Putamen (tissue), 1 donor: ENCODE results near the gene ACER2.
"Not testable (repeated sequence)": the region's sequence is repeated elsewhere in the genome, so short reads cannot be mapped to it uniquely, and the experiment has no call there.

Experiments used
- DNase-seq: peaks from one replicate; pipeline ENCODE4 v3.0.0-alpha.2; 2016; ENCODE audit warnings: low spot score

Gene ACER2

DNA sequence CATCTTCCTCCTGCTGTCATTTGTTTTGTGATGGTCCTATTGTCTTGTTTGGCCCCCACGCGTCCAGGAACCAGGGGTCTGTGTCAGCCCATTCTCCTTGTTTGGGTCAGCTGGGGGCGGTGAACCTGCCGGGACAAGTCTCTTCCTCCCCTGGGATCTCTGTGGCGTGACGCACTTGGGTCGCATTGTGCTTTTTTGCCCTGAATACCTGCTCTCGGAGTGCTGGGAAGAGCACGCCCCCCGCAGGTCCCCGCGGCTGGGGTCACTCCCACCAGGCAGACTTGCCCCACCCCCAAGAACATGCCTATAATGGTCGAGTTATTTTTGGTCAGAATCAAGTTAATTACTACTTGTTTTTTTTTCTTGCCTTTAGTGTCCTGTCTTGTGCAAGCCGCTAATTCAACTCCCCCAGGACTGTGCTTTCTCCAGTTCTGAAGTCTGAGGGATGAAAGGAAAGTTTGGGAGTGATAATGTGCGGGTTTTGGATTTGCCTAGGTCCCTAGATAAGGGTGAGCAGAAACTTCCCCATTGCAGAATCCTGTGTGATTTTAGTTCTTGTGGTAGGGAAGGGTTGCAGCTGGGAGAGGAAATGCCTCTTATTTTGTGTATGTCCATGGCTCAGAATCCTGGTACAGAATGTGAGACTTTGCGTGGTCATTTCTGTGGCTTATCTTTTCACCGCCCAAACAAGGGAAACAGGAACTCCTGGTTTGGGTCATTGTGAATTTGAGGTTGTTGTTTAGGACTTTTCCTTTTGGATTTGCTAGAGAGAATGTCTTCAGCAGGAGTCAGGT lies 789 bp downstream of the ACER2 start:
- no peak for DNase-seq

DNA sequence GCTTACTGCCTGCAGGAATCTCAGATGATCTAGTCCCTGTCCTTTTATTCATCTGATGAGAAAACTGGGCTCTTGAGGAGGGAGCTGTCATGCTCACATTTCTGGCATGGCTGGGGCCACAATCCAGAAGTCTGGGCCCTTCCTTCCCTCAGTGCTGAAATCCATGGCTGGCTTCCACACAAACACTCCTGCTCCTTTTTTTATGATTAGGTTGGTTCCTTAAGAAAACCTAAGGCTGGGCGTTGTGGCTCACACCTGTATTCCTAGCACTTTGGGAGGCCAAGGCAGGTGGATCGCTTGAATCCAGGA lies 1.3 kb downstream of the ACER2 start:
- no peak for DNase-seq

DNA sequence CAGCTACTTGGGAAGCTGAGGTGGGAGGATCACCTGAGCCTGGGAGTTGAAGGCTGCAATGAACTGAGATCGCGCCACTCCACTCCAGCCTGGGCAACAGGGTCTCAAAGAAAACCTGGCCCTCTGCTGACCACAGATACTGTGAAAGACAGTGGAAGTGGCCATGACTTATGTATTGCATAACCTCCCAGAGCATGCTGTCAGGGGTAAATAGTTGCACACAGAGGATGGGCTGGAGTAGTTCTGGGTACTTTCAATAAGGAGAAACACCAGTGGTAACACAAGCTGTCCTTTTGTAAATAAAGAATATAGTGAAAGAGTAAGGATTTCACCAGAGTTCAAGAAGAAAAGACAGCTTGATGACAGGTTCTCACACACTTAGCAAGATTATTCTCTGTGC lies 1.8 kb downstream of the ACER2 start:
- DNase-seq: no peak

DNA sequence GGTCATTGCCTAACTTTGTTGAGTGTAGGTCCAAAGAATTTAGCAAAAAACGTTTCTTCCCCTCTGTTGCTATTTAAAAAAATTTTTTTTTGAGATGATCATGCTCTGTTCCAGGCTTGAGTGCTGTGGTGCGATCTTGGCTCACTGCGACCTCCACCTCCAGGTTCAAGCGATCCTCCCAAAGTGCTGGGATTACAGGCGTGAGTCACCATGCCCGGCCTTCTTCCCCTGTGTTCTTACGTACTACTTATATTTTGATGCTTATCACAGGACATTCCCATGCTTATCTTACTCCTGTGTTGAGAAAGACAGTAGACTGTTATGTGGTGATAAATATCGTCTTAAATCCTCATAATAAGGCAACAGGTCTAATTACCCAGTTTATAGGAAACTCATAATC lies 2.5 kb downstream of the ACER2 start:
- no peak for DNase-seq

DNA sequence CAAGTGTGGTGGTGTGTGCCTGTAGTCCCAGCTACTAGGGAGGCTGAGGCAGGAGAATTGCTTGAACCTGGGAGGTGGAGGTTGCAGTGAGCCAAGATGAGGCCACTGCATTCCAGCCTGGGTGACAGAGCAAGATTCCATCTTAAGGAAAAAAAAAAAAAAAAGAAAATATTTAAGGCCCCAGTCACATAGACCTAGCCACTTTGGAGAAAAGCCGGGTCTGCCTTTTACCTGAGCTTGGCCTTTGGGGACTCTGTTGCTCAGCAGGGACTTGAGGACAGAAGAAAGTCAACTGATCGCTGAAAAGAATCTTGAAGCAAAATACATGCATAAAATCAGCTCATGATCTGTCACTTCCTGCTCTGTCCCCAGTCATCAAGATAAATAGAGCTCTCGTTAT lies 4.6 kb downstream of the ACER2 start:
- DNase-seq: not testable (repeated sequence)

DNA sequence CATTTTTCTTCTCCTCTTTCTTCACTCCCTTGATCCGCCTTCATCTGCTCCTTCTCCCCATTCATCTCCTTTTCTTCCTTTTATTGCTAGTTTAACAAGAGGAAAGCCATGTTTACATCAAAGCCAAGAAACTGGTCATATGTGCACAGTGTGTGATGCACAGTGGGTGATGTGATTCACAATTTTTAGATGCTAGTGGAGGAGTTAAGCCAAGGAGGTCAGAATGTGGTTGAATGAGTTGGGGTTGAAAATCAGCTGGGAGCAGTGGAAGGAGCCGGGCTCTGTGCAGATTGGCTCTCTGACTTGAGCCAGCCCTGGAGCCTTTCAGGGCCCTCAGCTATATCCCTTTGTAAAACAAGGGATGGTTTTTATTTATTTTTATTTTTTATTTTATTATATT lies 7.3 kb downstream of the ACER2 start:
- no peak for DNase-seq

DNA sequence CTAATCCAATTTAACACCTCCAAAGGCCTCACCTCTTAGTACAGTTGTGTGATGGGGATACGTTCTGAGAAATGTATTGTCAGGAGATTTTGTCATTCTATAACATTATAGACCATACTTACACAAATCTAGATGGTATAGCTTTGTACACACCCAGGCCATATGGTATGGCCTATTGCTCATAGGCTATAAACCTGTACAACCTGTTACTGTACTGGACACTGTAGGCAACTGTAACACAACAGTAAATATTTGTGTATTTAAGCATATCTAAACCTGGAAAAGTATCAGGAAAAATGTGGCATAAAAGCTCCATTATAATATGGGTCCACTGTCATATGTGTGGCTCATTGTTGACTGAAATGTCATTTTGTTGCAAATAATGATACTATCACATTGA lies 12.1 kb downstream of the ACER2 start:
- DNase-seq: no peak

DNA sequence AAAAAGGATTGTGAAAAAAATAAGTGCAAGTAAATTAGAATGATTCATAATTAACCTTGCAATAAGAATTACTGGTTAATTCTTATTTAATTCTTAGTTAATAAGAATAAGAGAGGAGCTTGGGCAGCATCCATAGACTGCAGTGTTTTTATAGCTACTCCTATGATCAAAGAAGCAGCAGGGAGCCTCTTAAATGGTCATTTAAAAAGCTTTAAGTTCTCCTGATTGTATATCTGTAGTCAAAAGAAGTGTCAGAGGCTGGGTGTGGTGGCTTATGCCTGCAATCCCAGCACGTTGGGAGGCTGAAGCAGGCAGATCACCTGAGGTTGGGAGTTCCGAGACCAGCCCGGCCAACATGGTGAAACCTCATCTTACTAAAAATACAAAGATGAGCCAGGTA lies 14.4 kb downstream of the ACER2 start:
- no peak for DNase-seq

DNA sequence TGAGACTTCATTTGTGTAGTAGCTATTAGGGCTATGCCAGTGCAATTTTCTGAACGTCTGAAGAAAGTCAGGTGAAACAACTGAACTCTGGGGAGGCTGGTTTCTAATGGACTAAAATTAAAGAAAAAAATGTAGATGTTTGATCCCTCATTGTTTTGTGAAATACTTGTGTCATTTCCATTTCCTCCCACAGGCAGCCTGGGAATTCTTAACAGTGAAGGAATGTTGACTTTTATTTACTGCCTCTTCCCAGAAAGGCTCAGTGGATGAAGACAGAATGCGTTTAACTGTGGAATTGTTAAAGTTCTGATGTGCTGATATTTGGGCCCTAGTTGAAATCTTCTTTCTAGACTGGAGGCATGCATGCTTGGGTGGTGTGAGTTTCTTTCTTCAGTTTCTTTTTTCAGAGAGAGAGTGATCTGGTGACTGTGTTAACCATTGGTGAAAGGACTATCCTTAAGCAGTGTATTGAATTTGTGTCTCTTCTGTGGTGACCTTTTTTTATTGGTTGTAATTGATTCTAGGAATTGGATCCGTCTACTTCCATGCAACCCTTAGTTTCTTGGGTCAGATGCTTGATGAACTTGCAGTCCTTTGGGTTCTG lies 15.5 kb downstream of the ACER2 start:
- DNase-seq: no peak

DNA sequence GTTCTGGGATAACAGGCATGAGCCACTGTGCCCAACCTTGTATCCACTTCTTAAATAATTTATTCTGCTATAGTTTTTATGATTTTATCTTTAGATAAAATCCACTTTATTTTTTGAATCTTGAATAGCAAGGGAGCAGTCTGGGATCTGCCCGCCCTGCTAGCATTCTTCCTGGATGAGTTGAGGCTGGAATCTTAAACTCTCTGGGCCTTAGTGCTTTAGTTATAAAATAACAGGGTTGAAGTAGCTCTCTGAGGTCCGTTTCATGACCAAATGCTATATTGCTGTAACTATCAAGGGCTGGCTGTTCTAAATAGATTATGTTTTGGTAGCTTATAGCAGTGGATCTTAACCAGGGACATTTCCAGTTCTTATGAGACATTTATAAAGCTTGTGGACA lies 20.8 kb downstream of the ACER2 start:
- DNase-seq: no peak

DNA sequence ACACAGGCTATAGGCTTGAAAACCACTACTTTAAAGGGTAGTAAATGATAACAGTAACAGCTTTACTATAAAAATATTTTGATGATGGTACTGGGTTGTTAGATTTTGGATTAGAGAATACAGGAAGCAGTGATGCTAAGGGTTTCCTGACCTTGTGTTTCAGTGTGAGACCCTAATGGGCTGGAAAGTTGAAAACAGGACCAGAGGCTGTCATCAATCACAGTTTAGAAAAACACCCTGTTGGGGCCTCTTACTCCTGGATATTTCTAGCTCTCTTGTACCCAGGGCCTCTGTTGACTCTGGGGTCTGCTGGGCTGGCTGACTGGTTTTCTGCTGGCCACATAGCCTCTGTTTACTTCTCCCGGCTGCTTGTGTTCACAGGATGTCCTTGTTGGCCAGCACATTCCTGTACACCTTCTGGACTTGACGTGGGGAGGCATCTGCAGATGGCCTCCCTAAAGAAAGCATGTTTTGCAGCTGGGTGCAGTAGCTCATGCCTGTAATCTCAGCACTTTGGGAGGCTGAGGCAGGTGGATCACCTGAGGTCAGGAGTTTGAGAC lies 21.5 kb downstream of the ACER2 start:
- DNase-seq: no peak

DNA sequence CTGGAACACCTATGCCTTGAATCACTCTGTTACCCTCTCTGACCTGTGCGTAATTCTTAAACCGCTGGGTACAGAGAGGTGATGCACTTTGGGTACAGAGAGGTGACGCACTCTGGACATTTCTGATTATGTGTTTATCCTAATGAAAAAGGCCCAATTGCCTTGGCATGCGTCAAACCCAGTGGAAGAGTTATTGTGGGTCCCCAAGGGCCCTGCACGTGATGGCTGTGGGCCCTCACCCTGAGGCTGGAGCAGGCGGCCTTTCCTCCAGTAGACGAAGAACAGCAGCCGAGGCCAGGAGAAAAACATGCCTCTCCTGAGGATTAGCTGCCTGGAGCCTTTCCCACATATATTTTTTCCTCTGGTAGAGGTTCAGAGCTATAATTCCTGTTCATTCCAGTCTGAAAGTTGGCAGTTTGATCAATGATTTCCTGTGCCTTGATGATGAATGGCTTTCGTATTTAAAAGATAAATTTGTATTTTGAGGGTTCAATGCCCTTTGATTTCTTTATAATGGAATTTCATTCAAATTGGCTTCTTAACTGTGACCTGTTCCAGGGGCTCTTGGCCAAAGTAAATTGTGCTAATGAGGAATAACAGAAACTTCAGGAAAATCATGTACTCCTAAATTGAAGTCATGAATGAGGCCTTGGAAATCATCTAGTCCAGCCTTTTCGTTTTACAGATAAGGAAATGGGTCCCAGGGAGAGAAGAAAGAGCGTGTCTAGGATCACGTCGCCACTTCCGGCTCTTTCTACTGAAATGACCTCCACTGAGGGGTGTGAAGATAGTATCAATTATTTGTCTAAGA lies 22.8 kb downstream of the ACER2 start:
- DNase-seq: no peak

DNA sequence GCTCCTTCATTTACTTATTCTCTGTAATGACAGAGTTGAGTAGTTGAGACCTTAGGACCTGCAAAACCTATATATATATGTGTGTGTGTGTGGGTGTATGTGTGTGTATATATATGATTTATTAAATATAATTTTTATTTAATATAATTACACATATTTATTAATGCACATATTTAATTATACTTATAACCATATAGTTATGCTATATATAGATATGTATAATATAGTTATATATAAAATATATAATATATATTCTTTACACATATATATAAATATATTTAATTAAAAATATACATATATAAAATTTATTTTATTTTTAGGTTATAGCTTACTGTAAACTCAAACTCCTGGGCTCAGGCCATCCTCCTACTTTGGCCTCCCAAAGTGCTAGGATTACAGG lies 23.7 kb downstream of the ACER2 start:
- no peak for DNase-seq

DNA sequence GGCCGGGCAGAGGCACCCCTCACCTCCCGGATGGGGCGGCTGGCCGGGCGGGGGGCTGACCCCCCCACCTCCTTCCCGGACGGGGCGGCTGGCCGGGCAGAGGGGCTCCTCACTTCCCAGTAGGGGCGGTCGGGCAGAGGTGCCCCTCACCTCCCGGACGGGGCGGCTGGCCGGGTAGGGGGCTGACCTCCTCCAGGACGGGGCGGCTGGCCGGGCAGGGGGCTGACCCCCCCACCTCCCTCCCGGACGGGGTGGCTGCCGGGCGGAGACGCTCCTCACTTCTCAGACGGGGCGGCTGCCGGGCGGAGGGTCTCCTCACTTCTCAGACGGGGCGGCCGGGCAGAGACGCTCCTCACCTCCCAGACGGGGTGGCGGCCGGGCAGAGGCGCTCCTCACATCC lies 24.9 kb downstream of the ACER2 start:
- not testable (repeated sequence) for DNase-seq

DNA sequence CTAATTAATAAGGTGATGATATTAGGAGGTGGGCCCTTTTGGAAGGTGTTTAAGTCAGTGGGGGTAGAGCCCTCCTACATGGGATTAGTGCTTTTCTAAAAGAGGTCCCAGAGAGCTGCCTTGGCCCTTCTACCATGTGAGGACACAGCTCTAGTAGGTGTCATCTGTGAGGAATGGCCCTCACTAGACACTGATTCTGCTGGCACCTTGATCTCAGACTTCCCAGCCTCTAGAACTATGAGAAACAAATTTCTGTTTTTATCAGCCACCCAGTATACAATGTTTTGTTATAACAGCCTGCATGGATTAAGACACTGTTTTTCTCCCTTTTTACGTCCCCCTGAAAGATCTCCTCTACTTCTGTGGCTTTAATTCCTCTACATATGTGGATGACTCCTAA lies 31.6 kb downstream of the ACER2 start:
- DNase-seq: no peak

DNA sequence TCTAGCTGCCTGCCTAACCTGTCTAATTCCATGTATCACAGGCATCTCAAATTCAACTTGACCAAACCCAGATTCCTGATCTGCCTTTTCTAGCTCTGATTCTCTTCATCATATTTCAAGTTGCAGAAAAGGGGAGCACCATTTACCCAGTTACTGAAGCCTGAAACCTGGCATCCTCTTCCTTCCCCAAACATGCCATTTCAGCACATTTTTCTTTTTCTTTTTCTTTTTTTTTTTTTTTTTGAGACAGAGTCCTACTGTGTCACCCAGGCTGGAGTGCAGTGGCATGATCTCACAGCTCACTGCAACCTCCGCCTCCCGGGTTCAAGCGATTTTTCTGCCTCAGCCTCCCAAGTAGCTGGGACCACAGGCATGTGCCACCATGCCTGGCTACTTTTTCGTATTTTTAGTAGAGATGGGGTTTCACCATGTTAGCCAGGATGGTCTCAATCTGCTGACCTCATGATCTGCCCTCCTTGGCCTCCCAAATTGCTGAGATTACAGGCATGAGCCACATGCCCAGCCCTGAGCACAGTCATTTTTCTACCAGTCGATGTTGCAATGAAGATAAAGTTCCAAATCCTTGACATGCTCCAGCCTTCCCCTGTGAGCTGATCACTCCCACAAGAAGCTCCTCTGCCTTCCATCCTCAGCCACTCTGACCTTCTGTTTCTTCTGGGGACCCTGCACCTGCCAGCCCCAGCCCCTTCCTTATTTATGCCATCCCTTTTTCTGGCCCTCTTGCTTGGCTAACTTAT lies 32.2 kb downstream of the ACER2 start:
- no peak for DNase-seq

DNA sequence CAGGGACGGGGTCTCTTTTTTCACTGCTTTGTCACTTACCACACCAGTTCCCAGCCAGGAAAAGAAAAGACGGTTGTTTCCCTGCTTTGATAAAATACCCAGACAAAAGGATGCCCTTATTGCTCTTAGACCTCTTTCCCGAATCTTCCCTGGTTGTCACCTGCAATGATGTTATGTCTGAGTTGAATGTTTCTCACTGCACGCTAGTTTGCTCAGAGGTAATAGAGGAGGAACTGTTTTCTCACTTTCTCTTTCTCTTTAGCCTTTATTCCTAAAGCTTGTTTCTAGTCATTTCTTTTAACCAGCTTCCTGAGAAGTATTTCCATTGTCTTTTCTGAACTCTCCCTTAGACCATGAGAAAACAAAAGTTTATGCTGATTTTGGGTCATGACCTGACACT lies 32.9 kb downstream of the ACER2 start:
- DNase-seq: no peak

DNA sequence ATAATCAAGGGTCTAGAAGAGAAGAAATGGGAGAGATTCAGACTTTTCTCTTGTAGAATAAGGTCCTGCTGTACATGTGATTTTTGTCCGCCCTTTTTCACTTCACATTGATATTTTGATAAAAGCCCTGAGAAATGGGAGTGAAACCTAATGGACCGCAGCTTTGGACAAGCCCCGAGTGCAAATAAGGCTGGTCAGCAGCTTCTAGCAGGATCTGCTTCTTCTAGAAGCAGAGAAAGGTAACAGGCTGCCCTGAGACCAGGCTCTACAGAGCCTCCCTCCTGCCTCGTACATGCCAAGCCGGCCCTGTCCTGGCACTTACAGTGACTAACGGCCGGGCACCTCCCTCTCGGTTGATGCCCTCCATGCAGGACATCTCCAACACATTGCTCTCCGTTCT lies 33.4 kb downstream of the ACER2 start:
- DNase-seq: no peak

DNA sequence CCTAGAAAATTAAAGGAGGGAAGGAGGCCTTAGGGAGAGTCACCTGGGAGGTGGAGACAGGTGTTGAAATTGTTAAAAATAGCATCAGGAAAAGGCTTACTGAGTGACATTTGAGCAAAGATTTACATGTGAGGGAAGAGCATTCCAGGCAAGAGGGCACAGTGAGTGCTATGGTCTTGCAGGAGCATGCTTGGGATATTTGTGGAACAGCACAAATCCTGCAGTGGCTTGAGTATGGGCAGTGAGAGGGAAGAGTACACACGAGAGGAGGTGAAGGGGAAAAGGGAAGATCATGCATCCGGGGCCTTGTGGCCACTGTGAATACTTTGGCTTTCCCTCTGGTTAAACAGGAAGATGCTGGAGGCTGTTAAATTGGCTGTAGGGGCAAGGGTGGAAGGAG lies 36.6 kb downstream of the ACER2 start:
- no peak for DNase-seq

DNA sequence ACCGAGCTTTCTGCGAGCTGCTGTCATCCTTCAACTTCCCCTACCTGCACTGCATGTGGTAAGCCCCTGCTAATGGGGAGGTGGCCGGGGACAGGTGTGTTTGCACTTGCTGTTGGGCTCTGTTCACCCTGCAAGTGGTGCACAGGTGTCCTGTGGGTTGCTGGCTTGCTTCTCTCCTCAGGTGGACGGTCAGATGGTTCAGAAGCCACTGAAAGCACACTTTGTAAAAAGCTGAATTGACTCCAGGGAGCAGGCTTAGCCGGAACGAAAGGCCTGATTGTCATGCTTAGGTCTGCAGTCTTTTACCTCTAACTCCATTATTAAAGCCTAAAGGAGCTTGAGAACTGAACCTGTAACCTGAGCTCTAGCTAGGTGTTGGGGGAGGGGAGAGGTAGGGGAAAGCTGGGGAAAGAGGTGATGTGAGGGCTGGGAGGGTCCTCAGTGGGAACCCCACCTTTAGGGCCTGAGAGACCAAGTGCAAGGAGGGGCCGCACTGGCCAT lies 37.6 kb downstream of the ACER2 start:
- DNase-seq: no peak

DNA sequence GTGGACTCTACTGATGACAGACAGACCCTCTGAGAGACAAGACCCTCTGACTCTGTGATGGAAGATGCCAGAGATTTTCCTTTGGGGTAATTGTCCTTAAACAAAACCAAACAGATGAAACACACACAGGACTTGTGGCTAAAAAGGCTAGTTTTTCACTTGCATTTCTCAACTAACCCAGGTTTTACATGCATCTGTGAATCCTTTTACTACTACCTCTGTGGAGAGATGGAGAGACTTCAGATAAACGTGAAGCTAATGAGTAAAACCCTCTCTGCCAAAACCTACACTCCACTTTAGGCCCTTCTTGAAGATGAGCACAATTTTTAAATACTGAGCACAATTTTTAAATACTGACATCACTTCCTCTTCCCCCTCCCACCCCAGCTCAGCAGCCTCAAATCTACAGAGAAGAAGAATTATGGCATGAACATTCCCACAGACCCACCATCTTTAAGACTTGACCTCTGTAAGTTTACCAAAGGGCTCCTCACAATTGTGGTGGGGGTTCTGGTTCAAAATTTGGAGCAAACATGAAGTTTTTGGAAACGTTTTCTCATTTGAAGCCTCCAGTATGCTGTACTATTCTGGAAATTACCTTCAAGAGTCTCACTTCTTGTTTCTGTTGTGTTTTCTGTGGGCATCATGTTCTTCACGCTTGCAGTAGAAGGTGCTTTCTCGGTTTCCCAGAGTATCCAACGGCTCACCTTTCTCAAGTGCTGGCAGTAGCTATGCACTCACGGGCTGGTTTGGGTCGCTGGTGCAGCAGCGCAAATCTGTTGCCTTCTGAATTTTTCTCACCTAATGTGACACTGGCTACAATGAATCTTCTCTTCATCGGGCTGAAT lies 42.7 kb downstream of the ACER2 start:
- no peak for DNase-seq
